ENCODE results near the gene MEF2D. TPM values are rescaled to one million over a fixed set of nuclear protein-coding genes. Genes with fewer than 3 reads are reported as not detected.

The MEF2D gene
- total RNA-seq, 1 experiment from 2014 or later, result 18.7 TPM

- H3K4me1 ChIP-seq (ENCODE audit: insufficient read depth, low read length), result peaks cover 19% of the 10 kb centered on the region
- H3K27ac Mint-ChIP-seq, result peak overlapping the region; percentile 58 to 88 (median 79); a peak in 6 of 7 replicates
Observed at GRCh38 chr1:156500793-156501506, 375 bp upstream of the MEF2D start.

More at GRCh38 chr1:156500793-156501506, 375 bp upstream of the MEF2D start:
- Histone ChIP-seq H2BK12ac (ENCODE audit: insufficient read length, low read depth, low read length) (no peak overlapping the region), H4K20me1 (ENCODE audit: control insufficient read depth, insufficient read depth, insufficient read length) (no peaks in the 10 kb centered on the region), H3K27me3 (ENCODE audit: insufficient read depth, low read length) (no peaks in the 10 kb centered on the region), H3K18ac (ENCODE audit: insufficient read length, low read depth, low read length) (peak overlapping the region; percentile 85), H3K27ac (ENCODE audit: insufficient read length, low read depth, low read length) (no peak overlapping the region), H3K79me2 (ENCODE audit: insufficient read depth, low read length) (peaks cover 13% of the 10 kb centered on the region; the same call in 1 of the 2 replicates), H2BK15ac (ENCODE audit: low read depth, low read length) (no peak overlapping the region), H2AFZ (ENCODE audit: low read length) (no peak overlapping the region), H3K14ac (ENCODE audit: insufficient read depth, low read length) (peak overlapping the region; percentile 90), H3K9ac (ENCODE audit: extremely low read depth, insufficient read length, low read length) (peak overlapping the region; percentile 10), H2AK5ac (ENCODE audit: insufficient read length, low read length) (no peak overlapping the region), H3K23ac (ENCODE audit: insufficient read length, low read depth, low read length) (no peak overlapping the region), H3K4me2 (ENCODE audit: insufficient read depth, insufficient read length, low read length) (peak overlapping the region; percentile 66), H3T11ph (ENCODE audit: low read length) (no peak overlapping the region), H3K23me2 (ENCODE audit: insufficient read length, low read depth, low read length, poor library complexity, severe bottlenecking) (peaks cover 15% of the 10 kb centered on the region), H3K79me1 (ENCODE audit: insufficient read depth, low read depth, low read length, poor library complexity, severe bottlenecking) (no peaks in the 10 kb centered on the region), H3K4ac (ENCODE audit: low read depth, low read length) (no peak overlapping the region), H2BK20ac (ENCODE audit: low read depth, low read length, poor library complexity, severe bottlenecking) (no peak overlapping the region), H3K9me3 (ENCODE audit: control insufficient read depth, low read depth, low read length) (no peaks in the 10 kb centered on the region), H2BK120ac (ENCODE audit: low read depth, low read length, poor library complexity, severe bottlenecking) (no peak overlapping the region), H4K8ac (replicated peaks; ENCODE audit: insufficient read length, low read depth, low read length) (no peak overlapping the region), H4K5ac (ENCODE audit: insufficient read length, low read depth, low read length) (no peak overlapping the region), H2BK5ac (ENCODE audit: insufficient read length, low read length) (no peak overlapping the region), H4K91ac (ENCODE audit: insufficient read length, low read depth, low read length) (no peak overlapping the region), H3K56ac (ENCODE audit: insufficient read length, low read depth, low read length) (no peak overlapping the region)
- WGBS (ENCODE audit: extremely low coverage, insufficient read length, low lambda C conversion rate), result no CpG with 5 or more reads among the region's 57 CpGs
- TF ChIP-seq CTCF (conservative IDR thresholded peaks at IDR 0.05), result peak; percentile 62; the same call in 2 of the 3 replicates
- Mint-ChIP-seq H3K4me1 (peaks cover 67 to 74% of the 10 kb centered on the region in 2 experiments), H3K27me3 (ENCODE audit: low read depth) (no peaks in the 10 kb centered on the region), H3K9me3 (no peaks in the 10 kb centered on the region), H3K36me3 (ENCODE audit: insufficient read depth in 1 of 3, low read depth in 3 of 3) (no peaks in the 10 kb centered on the region), H3K4me3 (peak overlapping the region; percentile 86 to 95)
- DNase-seq, result peak; percentile 94
